Endothelial cell of hepatic sinusoid (primary cell): ENCODE results near the gene FAM222A.

Source experiments
- in situ Hi-C: cut with HindIII; loops from 2 replicates; pipeline ENCODE4 v1.10.0; 2017; ENCODE audit warnings: low sequenced_read_pairs

Gene FAM222A

GRCh38 chr12:109713187-109714070 is at the start of gene FAM222A:
Gene FAM222A, plus strand, starts transcription at chr12:109713825. Its CDS starts 30,322 bp downstream, at chr12:109744147.
- in situ Hi-C loops: loop anchor here (5.0 kb wide), 1 partner anchor 56 kb away; no protein-coding TSS in a partner anchor

GRCh38 chr12:109664402-109664801 is 49.2 kb upstream of the FAM222A start:
- in situ Hi-C loops: no loop called here

GRCh38 chr12:109666068-109666467 is 47.6 kb upstream of the FAM222A start:
- in situ Hi-C loops: no loop called here

GRCh38 chr12:109670731-109671130 is 42.9 kb upstream of the FAM222A start:
- in situ Hi-C loops: no loop called here

GRCh38 chr12:109671502-109671901 is 42.1 kb upstream of the FAM222A start:
- in situ Hi-C loops: no loop called here

GRCh38 chr12:109673379-109673778 is 40.2 kb upstream of the FAM222A start:
- in situ Hi-C loops: no loop called here

GRCh38 chr12:109673884-109674283 is 39.7 kb upstream of the FAM222A start:
- in situ Hi-C loops: no loop called here

GRCh38 chr12:109675411-109675810 is 38.2 kb upstream of the FAM222A start:
- in situ Hi-C loops: no loop called here

GRCh38 chr12:109677279-109677691 is 36.3 kb upstream of the FAM222A start:
- in situ Hi-C loops: no loop called here

- in situ Hi-C loops: no loop called here
Measured at GRCh38 chr12:109678719-109679118, 34.9 kb upstream of the FAM222A start.

- in situ Hi-C loops: no loop called here
Measured at GRCh38 chr12:109679501-109680263, 33.9 kb upstream of the FAM222A start.

GRCh38 chr12:109680264-109681005 is 33.2 kb upstream of the FAM222A start:
- in situ Hi-C loops: no loop called here

- in situ Hi-C loops: no loop called here
Measured at GRCh38 chr12:109681986-109682707, 31.5 kb upstream of the FAM222A start.

GRCh38 chr12:109682708-109683060 is 30.9 kb upstream of the FAM222A start:
- in situ Hi-C loops: no loop called here

- in situ Hi-C loops: no loop called here
Measured at GRCh38 chr12:109683316-109683715, 30.3 kb upstream of the FAM222A start.

- in situ Hi-C loops: no loop called here
Measured at GRCh38 chr12:109685574-109686447, 27.8 kb upstream of the FAM222A start.

- in situ Hi-C loops: no loop called here
Measured at GRCh38 chr12:109686523-109686922, 27.1 kb upstream of the FAM222A start.

- in situ Hi-C loops: no loop called here
Measured at GRCh38 chr12:109687250-109687649, 26.4 kb upstream of the FAM222A start.

GRCh38 chr12:109689426-109689825 is 24.2 kb upstream of the FAM222A start:
- in situ Hi-C loops: no loop called here

- in situ Hi-C loops: no loop called here
Measured at GRCh38 chr12:109693160-109693559, 20.5 kb upstream of the FAM222A start.
